CD4-positive, alpha-beta T cell treated with Interleukin-1 beta for 1 hour (primary cell): ENCODE results near the gene MIR17HG.
"Not testable (repeated sequence)": the region's sequence is repeated elsewhere in the genome, so short reads cannot be mapped to it uniquely, and the experiment has no call there.

Experiments
- DNase-seq, 2 donors: peaks; one replicate each; pipeline ENCODE4 v3.0.0-alpha.2; 2020 to 2022

MIR17HG gene

DNA sequence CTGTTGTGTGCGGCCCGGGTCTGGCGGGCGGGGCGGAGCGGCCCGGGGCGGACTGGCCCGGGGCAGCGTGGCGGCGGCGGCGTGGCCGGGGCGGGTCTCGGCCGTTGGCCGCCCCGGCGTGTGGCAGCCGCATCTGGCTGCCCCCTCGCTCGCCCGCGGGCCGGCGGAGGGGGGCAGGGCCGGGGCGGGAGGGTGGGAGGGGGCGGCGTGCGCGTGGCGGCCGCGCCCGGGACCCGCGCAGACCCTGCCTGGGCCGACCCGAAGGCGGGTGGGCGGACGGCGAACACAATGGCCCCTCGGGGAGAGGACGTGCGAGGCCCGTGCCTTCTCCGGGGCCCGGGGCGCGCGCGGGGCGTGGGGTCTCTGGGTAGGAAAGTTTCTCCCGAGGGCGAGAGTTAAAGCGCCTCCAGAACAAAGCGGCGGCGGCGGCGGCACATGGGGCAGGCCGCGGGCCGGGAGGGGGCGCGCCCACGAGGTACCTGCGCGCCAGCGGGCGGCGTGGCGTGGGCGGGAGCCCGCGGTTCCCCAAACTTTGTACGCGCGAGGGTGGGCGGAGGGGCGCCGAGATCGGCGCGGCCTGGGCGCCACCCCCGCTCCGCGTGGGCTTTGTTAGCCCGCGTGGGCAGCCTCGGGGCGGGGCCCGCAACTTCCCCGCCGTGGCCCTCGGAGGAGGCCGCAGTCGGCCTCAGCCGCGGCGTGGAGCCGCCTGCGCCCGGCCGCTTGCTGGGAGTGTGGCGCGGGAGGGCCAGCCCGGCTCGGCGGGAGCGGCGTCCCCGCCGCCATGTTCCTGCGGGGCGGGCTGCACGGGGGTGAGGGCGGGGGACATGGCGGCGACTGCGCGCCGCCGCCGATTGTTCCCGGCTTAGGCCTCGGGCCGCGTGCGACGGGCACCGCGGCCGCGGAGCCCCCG is 764 bp downstream of the MIR17HG start:
- DNase-seq: peak; percentile 57 to 60

DNA sequence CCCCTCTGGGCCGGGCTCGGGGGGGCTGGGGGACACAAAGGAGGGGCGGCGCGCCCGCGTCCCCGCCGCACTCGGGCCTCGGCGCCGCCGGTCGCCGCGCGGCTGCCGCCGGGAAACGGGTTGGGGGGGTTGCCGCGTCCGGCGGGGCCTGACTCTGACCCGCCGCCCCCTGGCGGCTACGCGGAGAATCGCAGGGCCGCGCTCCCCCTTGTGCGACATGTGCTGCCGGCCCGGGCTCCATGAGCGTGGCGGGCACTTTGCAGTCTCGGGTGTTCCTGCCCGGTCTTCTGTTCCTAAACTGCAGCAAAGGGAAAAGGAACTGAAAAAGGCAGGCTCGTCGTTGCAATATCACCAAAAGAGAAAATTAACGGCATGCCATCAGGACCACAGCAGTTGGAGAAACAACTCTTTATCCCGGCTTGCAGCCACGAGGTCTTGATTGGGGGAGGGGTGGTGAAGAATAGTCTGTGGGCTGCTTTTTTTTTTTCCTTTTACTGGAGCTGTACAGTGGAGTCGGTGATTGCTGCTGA is 1.5 kb downstream of the MIR17HG start:
- DNase-seq: peak; percentile 87 to 91

DNA sequence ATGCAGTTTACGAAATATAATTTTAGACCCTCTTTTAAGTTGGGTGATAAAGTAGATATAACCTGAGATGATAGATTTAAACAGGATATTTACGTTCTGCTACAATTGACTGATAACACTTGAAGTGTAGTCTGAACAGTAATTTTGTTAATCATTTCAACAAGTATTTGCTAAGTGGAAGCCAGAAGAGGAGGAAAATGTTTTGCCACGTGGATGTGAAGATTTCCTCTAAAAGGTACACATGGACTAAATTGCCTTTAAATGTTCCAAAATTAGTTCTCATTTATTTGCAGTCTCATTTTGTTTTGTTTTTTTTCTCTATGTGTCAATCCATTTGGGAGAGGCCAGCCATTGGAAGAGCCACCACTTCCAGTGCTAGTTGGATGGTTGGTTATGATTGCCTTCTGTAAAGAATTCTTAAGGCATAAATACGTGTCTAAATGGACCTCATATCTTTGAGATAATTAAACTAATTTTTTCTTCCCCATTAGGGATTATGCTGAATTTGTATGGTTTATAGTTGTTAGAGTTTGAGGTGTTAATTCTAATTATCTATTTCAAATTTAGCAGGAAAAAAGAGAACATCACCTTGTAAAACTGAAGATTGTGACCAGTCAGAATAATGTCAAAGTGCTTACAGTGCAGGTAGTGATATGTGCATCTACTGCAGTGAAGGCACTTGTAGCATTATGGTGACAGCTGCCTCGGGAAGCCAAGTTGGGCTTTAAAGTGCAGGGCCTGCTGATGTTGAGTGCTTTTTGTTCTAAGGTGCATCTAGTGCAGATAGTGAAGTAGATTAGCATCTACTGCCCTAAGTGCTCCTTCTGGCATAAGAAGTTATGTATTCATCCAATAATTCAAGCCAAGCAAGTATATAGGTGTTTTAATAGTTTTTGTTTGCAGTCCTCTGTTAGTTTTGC is 2.8 kb downstream of the MIR17HG start:
- no peak for DNase-seq

DNA sequence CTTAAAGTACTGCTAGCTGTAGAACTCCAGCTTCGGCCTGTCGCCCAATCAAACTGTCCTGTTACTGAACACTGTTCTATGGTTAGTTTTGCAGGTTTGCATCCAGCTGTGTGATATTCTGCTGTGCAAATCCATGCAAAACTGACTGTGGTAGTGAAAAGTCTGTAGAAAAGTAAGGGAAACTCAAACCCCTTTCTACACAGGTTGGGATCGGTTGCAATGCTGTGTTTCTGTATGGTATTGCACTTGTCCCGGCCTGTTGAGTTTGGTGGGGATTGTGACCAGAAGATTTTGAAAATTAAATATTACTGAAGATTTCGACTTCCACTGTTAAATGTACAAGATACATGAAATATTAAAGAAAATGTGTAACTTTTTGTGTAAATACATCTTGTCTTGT is 3.6 kb downstream of the MIR17HG start:
- no peak for DNase-seq

DNA sequence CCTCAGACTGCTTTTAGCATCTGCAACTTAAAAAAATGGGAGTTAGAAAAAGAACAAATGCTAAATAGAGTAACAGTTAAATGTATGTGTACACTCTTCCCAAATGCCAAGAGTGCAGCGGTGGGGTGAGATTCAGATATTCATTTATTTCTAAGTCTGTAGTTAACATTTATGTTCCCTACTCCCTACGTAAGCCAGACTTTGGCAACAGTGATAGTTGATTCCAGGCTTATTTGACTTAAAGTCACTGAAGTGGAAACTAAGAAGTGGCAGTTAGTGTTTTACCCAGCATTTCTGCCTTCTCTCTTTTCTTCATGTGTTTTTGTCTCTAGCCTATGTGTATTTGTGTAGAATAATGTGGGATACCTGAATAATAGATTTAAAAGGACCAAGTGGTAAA is 4.5 kb downstream of the MIR17HG start:
- no peak for DNase-seq

DNA sequence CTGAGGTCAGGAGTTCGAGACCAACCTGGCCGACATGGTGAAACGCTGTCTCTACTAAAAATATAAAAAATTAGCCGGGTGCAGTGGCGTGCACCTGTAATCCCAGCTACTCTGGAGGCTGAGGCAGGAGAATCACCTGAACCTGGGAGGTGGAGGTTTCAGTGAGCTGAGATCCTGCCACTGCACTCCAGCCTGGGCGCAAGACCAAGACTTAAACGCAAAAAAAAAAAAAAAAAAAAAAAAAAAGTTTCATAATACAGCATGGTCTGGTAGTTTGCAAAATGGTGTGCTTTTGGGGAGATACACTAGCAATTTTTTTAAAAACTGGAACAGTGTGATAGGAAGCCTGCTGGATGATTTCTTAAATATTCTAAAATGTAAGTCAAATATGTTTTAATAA is 5.4 kb downstream of the MIR17HG start:
- not testable (repeated sequence) for DNase-seq

DNA sequence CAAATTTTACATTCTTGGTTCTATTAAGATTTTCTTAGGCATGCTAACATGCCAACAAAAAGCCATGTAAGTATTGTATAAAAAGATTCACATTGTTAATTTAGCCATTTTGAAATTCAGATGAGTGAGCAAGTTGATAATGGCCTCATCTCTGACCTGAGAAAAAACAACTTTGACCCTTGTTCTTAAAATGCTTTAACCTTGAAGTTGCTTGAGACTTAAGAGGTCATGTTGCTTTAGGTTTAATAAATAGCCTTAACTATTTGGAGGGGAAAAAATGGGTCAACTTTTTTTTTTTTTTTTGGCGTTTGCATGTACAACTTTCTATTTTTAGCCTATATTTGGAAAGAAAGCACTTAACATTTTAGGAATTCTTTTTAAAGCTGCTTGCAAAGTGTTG is 6.0 kb downstream of the MIR17HG start:
- DNase-seq: no peak

DNA sequence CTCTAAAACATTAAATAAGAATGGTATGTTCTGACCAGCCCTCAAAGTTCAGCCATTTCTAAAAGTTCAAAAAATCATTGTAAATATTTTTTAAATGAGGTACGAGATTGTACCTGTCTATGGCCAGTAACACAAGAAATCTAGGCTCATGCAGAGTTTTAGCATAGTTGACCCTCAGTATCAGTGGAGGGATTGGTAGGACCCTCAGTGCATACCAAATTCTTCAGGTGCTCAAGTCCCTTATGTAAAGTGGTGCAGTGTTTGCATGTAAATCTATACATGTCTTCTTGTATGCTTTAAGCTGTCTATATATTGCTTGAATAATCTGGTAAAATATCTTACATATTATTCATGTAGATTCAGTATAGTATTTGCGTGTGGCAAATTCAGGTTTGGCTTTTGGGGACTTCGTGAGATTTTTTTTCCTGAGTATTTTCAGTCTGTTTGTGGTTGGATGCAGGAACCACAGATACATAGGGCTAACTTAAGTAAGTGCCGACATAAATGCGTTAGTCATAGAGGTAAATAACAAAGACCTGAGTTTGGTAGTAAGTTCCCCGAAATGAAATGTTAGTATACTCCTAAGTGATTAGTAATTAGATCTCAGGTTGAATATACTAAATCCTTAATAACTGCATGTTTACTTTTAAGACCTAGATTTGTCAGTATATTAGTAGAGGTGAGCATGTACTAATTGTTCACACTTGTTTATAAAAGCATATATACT is 7.8 kb downstream of the MIR17HG start:
- no peak for DNase-seq

DNA sequence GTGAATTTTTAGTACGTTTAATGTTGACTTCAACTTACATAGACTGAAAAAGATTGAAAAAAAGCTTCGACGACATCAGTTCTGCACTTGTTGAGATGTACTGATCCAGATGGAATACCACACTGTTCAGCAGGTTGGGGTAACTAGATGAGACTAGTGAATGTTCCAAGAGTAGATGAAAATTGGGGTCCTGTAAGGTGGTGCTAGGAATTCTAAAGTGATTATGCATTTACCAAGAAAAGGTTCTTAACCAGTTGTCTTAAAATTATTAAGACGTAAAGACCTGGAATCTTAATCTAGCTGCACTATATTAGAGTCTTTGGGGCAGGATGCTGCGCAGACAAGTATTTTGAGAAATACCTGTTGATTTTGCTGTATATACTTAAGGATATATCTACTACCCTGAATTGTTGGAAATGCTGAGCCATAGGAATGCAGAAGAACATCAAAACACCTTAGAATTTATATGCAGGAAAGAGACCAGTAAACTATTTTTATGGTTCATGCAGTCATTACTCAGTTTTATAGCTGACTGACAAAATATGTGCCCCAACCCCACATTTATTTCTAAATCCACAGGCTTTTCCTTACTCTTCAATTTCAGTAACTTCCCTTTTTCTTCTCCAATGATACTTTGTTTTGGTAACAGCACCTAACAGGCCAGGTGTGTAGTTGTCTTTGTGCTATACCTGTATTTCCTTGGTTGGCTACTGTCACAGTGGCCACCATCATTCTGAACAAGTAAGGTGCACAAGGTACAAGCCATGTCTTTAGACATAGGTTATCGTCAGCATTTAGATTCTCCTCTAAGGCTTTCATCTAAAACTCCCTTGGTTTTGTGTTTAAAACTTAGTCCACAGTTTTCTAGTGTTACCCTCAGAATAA is 8.6 kb downstream of the MIR17HG start:
- DNase-seq: no peak

DNA sequence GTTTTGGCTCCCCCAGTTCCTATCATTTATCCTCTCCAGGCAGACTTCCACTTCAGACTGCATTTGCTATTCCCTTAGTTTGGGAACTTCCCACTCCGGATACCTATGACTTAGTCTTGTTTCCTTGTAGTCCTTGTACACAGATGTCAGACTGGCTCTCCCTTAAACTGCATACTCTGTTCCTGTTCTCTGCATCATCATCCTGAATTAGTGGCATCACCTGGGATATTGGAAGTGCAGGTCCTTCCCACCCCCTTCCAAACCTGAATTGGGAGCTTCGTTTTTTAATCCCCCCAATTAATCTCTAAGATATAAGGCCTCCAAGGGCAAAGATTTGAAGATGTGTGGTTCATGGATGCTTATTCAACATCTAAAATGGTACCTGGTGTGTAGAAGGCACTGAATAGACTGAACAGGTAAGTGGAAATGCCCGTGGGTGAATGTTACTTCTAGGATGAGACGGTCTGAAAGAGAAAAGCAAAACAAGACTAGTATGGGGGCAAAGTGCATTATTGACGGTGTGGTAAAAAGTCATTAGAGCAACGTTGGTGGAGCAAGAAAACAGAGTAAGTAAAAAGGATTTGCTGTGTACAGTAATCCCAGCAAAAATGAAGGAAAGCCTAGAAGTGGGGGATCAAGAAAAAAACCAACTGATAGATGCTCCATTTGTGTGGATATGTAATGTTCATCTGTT is 9.6 kb downstream of the MIR17HG start:
- no peak for DNase-seq

DNA sequence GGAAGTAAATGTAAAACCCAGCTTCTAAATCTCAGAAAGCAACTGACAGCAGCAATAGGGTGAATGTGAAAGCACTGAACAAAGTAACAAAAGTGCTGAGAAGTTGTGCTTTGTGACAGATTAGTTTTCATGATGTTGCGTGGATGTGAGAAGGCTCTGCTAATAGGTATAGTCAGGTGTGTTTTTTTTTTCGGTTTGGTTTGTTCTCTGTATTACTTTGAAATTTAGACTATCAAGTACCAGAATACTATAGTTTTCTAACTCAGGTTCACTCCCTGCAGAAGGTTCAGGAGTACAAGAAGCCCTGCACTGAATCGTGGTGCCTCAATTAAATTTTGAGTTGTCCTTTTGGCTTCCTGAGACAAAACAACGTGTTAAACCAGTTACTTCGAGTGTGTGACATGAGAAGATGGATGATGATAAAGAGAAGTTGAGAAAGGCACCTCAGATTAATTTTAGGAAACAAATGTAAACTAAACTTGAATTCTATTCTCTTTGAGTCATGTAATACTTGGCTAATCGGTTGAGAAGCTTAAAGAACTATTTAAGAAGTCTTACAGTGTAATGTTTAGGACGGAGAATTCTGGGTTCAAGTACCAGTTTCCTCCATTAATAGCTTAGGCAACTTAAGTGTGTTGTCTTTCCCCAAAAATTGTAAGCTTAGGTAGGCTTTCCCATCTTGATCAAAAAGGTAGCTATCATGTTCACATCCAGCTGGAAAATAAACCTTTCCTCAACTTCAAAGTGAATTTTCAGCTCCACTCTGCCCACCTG is 10.3 kb downstream of the MIR17HG start:
- DNase-seq: no peak

DNA sequence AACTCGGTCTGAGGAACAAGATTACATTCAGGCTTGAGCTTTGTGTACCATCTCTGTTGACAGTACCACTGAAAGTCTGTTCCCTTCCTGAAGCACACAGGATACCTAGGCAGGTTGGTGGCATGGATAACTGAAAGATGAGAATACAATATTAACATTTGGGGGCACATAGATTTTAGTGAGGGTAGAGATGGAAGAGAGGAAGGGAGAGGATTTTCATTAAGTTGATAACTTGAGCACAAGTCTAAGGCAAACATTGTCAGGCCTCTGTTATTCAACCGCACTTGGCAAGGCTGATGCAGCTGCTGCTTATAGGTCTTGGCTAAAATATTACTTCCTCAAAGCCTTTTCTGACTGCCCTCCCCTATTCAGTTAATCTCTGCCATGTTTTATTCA is 10.9 kb downstream of the MIR17HG start:
- DNase-seq: no peak

DNA sequence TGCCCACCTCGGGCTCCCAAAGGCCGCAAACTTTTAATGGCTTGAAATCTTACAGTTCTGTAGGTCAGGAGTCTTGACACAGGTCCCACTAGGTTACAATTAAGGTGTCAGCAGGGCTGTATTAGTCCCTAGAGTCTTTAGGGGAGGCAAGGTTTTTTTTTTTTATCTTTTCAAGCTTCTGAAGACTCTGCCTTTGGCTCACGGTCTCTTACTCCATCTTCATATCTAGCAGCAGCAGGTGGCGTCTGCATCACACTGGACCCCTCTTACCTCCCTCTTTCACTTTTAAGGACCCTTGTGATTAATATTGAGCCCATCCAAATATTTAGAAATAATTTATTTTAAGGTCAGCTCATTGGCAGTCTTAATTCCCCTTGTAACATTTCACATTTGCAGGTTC is 11.6 kb downstream of the MIR17HG start:
- DNase-seq: no peak

DNA sequence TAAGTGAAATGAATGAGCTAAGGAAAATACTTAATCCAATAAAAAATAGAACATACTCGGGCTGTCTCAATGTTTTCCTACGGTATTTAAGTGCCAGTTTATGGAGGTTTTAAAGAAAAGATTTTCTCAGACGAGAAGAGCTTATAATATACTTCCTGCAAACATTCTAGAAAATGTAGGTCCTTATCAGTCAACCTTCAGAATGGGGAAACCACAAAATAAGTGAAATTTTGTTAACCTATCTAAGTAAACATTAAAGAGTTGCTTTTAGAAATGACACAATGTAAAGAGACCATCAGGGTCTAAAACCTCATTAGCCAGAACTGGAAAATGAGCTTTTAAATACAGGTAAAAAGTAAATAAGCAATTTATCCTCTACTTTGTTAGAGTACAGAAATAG is 12.1 kb downstream of the MIR17HG start:
- no peak for DNase-seq

DNA sequence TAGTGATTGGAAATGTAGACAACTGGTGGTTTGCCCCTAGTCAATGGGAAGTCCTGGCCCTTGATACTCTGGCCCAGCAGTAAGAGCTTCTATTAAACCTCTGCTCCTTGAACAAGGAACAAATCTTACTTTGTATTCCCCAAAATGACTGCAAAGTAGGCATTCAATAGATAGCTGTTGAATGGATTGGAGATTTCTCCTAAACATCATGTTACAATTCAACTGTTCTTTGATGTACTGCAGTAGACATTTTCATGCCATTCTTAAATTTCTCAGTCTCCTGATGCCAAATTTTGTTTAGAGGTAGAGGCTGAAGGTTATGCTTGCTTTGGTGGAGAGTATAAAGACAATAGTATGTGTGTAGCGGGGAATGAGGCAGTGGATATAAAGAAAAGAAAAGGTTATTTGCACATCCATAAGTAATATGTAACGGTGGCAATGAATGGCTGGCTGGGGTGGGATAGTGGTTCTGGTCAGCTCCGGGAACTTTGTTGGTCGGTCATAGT is 12.8 kb downstream of the MIR17HG start:
- no peak for DNase-seq

DNA sequence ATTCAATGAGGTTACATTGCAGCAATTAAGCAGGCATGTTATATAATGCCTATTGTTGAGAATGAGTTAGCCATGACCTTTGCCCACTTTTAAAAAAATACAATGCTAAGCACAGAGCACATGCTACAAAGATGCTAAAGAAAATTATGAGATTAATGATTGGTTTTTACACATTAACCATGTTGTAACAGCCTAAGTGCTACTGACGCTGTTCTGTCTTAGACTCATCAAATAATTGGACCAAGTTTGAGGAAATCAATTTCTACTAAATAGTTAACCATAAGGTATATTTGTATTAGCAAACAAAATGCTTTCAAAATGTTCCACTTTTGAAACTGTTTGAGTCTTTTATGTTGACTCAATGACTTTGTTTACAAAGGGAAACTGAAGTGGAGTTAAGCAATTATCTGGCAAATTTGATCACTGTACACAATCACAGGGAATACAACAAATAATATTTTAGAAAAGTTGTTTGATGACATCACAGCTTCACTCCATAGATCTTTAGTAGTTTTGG is 14.3 kb downstream of the MIR17HG start:
- no peak for DNase-seq

DNA sequence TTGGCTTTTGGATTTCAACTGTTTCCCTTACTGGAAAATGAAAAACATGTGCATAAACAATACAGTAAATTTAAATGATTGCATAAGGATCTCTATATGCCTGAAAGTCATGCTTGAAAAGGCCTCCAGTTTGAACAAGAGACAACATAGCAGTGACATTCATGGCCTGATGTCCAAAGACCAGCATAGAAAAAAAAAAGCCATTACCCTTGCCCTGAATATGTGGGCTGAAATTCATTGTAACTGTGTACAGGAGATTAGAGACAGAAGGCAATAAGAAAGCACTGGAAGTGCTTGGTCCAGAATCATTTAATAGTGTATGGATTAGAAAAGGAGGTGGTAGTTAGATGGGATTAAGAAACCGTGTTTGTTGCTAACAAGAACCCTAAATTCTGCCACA is 15.4 kb downstream of the MIR17HG start:
- no peak for DNase-seq

DNA sequence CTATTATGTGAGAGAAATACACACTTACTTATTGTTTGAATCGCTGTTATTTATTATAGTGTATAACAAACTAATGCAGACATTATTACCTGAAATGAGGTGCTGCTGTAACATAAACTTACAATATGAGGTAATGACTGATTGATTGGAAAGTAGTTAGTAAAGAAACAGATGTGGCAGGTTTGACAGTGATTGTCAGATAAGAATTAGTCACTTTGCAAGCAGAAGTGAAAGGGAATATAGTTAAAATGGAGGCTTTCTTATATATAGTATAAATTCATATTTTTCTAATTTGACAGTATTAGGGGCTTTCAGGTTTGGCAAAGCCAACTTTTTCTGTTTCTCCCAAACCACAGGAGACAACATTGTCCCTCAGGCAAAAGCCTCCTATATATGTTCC is 20.6 kb downstream of the MIR17HG start:
- DNase-seq: no peak

DNA sequence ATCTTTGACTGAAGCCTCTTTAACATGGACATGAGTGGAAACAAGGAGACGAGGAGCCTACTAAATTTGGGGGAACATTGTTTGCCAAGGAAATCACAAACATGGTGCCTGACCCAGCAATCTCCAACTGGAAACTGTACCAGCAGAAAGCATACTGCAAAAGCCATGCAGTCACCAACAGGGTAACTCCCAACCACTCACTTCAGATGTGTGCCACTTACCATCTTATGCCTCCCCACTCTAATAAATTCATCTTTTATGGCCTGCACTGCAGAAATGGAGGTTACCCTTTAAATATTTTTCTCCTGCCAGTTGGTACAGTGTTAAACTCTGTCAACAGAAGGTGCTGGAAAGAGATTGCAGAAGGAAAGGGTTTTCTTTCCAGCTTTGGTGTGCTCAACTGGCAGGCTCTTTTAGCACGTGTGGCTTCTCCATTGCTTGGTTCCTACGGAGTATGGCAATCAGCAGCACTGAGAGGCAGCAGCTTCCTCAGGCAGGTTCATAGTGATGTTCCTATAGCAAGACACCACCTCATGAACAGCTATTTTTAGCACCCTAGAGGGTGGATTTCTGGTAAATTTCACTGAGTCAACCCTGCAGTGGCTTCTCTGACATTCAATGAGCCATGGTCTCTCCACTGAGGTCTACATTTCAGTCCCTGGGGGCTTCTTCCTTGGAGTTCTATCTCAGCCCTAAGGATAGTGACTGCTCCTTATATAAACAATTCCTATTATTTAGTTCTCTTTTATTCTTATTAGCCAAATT is 21.4 kb downstream of the MIR17HG start:
- DNase-seq: no peak
